ENCODE data around the gene CDH9.

Gene CDH9

DNA sequence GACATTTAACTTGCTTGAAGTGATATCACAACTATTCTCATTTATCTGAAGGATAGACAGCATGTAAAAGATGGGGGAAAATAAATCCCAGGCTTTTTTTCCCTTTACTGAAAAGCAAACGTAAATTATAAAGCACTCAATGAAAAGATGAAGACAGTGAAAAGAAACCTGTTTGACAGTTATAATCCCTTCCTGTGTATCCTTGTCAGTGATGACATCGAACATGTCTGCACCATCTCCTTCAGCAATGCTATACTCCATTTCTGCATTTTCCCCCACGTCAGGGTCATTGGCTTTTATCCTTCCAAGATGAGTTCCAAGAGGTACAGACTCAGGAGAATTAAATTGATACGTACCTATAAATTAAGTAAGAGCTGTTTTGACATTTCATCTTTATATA, 134.9 kb downstream of the CDH9 start:
- TF ChIP-seq ZFX (IDR thresholded peaks at IDR 0.05), result no peak
- no peak overlapping the region for H3K27ac ChIP-seq

GRCh38 chr5:26894719-26895263, 143.6 kb downstream of the CDH9 start:
- TF ChIP-seq, protein P1, sequence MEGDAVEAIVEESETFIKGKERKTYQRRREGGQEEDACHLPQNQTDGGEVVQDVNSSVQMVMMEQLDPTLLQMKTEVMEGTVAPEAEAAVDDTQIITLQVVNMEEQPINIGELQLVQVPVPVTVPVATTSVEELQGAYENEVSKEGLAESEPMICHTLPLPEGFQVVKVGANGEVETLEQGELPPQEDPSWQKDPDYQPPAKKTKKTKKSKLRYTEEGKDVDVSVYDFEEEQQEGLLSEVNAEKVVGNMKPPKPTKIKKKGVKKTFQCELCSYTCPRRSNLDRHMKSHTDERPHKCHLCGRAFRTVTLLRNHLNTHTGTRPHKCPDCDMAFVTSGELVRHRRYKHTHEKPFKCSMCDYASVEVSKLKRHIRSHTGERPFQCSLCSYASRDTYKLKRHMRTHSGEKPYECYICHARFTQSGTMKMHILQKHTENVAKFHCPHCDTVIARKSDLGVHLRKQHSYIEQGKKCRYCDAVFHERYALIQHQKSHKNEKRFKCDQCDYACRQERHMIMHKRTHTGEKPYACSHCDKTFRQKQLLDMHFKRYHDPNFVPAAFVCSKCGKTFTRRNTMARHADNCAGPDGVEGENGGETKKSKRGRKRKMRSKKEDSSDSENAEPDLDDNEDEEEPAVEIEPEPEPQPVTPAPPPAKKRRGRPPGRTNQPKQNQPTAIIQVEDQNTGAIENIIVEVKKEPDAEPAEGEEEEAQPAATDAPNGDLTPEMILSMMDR (conservative IDR thresholded peaks at IDR 0.05), result 0 out of 2 replicates have a peak, but pooled peaks have one; percentile 3
- no peak for TF ChIP-seq ZFX (IDR thresholded peaks at IDR 0.05)
- H3K27ac ChIP-seq, result no peak overlapping the region

GRCh38 chr5:26893078-26893477, 145.3 kb downstream of the CDH9 start:
- no peak overlapping the region for H3K27ac ChIP-seq
- TF ChIP-seq ZFX (IDR thresholded peaks at IDR 0.05), result no peak
- TF ChIP-seq, protein P1 (conservative IDR thresholded peaks at IDR 0.05), result no peak

- no peak for TF ChIP-seq ZFX (IDR thresholded peaks at IDR 0.05)
- TF ChIP-seq, protein P1 (conservative IDR thresholded peaks at IDR 0.05), result no peak
- H3K27ac ChIP-seq, result no peak overlapping the region
Observed at GRCh38 chr5:26889815-26890214, 148.6 kb downstream of the CDH9 start.

DNA sequence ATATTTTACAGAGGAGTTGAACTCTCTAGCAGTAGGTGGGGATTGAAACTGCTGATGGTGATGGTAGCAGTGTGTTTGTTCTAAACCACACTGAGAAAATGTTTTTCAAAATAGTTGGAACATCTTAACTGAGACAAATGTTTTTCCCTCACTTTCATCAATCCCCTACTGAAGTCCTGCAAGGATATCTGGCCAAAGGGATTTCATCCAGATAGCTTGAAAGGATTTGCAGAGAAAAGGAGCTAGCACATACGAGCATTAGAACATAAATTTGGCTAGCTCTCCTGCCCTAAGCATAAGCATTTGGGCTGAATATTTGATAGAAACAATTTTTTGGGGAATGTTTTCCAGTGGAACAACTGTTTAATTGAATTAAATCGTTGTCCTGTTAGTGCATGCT, 153.9 kb downstream of the CDH9 start:
- H3K27ac ChIP-seq, result no peak overlapping the region
- TF ChIP-seq, protein P1 (conservative IDR thresholded peaks at IDR 0.05), result no peak
- no peak for TF ChIP-seq ZFX (IDR thresholded peaks at IDR 0.05)

DNA sequence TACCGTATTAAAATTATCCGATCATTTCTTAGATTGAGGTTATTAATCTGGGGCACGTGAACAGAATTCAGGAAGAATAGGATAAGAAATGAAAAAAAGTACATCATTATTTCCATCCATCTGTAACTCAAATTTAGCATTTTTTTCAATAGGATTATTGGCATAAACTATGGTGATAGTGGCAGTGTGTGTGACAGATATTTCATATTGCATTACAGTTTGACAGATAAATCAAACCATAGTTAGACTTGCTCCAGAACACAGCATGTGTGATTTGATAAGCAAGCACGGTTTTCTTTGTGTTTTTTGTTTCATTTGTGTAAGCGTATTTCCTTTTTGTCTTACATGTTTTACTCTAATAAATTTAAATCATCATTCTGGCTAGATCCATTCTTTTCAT, 155.0 kb downstream of the CDH9 start:
- no peak overlapping the region for H3K27ac ChIP-seq

GRCh38 chr5:26881901-26882300, 156.5 kb downstream of the CDH9 start:
- TF ChIP-seq, protein P1 (conservative IDR thresholded peaks at IDR 0.05), result no peak
- TF ChIP-seq ZFX (IDR thresholded peaks at IDR 0.05), result no peak
- H3K27ac ChIP-seq, result no peak overlapping the region

More for the DNA sequence above, 155.0 kb downstream of the CDH9 start:
- TF ChIP-seq, protein P1 (conservative IDR thresholded peaks at IDR 0.05), result no peak
- TF ChIP-seq ZFX (IDR thresholded peaks at IDR 0.05), result no peak

DNA sequence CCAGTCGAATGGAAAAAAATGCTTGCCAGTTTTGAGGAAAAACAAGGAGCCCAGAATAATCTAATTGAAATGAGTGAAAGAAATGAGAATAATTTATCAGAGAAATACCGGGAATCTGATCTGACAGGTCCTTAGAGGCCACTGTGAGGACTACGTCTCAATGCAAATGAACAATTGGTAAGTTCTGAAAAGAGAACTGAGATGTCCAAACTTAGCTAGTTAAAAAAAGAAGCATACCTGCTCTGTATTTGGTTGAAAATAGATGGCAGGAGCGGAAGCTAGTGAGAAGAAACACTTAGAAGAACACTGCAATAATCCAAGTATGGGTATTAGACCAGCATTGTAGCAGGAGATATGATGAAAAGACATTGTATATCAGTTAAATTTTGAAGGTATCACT, 161.2 kb downstream of the CDH9 start:
- no peak overlapping the region for H3K27ac ChIP-seq
- no peak for TF ChIP-seq ZFX (IDR thresholded peaks at IDR 0.05)
- TF ChIP-seq, protein P1 (conservative IDR thresholded peaks at IDR 0.05), result no peak

All from C4-2B (cell line).